ENCODE data around the gene IRF2BP2.
A peak's percentile ranks its signal among the peaks of the same experiment; 100 is the strongest.
"Not testable (repeated sequence)": the region's sequence is repeated elsewhere in the genome, so short reads cannot be mapped to it uniquely, and the experiment has no call there.

Gene IRF2BP2

GRCh38 chr1:234610061-234610665 lies at the start of gene IRF2BP2:
Gene IRF2BP2 (minus strand): TSS chr1:234610178. CDS start chr1:234609494, 684 bp downstream.
- peak; percentile 73 for DNase-seq

- no peak for DNase-seq
These were observed 49.6 kb upstream of the IRF2BP2 start for GRCh38 chr1:234659538-234659937.

DNA sequence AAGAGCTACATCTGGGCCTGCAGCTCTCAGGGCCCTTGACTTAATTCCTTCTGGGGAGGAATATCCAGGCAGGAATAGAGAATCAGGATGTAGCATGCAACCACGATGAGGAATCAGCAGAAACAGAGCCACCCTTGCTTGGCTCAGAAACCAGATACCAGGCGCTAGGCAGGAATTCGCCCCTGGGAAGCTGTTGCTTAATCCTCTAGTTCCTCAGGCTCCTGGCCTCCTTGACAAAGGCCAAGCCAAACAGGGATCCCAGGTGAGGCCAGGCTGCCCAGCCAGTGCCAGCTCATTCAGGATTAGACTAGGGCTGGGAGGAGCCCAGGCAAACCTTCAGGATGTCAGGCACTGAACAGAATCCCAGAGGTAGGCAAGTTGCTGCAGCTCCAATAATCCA lies 48.2 kb upstream of the IRF2BP2 start:
- DNase-seq: no peak

- no peak for DNase-seq
These were observed 47.1 kb upstream of the IRF2BP2 start for GRCh38 chr1:234656944-234657654.

- no peak for DNase-seq
These were observed 46.3 kb upstream of the IRF2BP2 start for GRCh38 chr1:234656070-234656895.

DNA sequence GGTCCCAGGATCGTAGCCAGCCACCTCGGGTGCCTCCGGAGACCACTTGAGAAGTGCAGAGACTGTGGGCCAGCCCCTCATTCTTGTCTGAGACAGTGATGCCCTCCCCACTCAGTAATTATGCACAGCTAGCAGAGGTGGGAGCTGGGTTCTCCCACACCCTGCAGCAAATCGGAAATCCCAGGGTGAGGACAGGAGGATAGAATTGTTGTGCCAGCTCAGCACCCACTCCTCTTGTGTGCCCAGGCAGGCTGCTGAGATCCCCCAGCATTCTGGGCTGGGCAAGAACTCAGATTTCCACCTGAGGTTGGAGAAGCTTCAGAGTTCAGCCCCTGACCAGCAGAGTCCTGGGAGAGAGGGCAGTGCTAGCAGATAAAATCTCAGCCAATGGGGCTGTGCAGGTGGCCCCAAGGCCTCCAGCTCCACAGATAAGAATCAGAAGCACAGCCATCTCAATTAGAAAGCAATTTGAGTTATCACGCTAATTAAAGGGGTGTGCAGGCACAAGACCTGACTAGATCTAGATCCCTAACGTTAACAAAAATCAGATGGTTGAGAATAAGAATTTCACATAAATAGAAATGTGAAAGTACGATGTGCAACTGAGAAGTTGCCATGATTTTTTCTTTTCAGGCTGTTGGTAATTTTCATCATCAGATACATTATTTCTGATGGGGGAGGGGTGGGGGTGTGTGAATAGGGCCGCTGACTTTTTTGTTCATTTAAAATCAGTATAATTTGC lies 45.5 kb upstream of the IRF2BP2 start:
- DNase-seq: no peak

DNA sequence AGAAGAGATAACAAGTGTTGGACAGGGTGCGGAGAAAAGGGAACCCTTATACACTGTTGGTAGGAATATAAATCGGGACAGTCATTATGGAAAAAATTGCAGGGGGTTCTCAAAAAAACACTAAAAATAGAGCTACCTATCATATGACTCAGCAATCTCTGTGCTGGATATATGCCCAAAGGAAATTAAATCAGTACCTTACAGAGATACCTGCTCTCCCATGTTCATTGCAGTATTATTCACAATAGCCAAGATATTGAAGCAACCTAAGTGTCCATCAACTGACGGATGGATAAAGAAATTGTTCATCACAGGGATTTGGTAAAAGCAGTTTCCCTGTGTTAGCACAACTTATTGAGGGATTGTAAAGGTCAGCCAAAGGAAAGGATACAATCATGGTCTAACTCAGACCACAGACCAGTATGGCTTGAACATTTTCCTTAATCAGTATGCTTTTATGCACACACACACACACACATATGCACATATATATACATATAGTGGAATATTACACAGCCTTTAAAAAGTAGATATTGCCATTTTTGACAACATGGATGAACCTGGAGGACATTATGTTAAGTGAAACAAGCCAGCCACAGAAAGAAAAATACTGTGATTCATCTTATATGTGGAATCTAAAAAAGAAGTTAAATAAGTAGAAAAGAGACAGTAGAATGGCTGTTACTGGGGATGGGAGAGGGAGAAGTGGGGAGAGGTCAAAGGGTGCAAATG lies 44.2 kb upstream of the IRF2BP2 start:
- DNase-seq: no peak

- no peak for DNase-seq
These were observed 39.6 kb upstream of the IRF2BP2 start for GRCh38 chr1:234649432-234650081.

- DNase-seq: no peak
These were observed 37.8 kb upstream of the IRF2BP2 start for GRCh38 chr1:234647758-234648157.

- DNase-seq: peak; percentile 65
These were observed 37.3 kb upstream of the IRF2BP2 start for GRCh38 chr1:234647245-234647644.

- no peak for DNase-seq
These were observed 36.0 kb upstream of the IRF2BP2 start for GRCh38 chr1:234645964-234646363.

- DNase-seq: peak; percentile 39
These were observed 35.5 kb upstream of the IRF2BP2 start for GRCh38 chr1:234645474-234645953.

DNA sequence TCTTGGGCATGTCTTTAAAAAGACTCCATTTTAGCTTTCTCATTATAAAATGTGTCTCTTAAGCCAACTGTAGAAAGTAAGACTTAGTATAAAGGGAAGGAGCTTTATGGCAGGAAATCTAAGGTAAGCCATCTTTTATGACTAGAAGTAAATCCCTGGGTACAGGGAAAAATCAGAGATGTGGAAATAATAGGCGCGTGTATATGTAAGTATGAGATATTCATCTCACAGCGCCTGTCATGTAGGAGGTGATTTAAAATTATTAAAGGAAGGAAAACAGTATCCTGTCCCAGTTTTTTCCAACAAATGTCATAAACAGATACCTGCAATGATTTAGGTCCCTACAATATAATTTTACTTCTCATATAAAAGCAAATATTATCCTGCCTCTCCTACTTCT lies 35.0 kb upstream of the IRF2BP2 start:
- DNase-seq: no peak

DNA sequence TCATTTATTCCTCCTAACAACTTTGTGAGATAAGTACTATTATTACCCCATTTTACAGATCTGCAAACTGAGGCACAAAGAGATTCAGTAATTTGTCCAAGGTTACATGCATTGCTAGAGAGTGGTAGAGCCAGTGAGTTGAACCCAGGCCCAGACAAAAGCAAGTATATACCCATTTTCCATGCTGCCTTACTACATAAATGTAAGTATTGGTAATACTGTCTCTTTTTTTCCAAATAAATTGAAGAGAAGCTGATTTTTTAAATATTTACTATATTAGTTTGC lies 33.8 kb upstream of the IRF2BP2 start:
- DNase-seq: no peak

DNA sequence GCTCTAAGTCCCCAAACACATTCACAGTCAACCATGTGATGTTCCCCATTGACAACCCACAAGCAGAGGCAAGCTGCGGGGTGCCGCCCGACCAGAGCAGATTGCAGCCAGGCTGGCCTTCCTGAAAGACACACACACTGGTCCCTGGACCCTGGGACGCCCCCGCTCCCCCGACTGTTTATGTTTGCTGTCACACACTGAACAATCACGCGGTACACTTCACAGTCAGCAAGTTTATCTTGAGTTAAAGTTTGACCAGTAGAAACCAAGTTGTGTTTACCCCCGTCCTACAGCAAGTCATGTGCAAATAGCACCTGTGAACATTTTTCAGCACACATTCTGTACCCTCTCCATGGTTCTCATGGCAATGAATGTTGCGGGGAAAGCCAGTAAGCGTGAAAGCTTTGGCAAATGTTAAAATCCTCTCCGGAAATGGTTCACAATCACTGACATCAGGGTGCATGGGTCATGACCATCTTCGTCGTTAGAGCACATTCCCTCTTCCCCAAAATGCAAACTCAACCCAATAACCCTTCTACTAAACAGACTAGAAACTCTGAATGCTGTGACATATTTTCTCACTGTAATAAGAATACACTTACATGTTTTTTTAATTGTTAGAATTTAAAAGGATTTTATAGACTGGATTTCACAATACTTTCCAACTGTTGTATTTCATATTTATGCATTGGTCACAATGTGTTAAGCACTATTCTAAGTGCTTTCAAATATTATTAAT lies 33.3 kb upstream of the IRF2BP2 start:
- DNase-seq: no peak

- no peak for DNase-seq
These were observed 32.5 kb upstream of the IRF2BP2 start for GRCh38 chr1:234642428-234642827.

DNA sequence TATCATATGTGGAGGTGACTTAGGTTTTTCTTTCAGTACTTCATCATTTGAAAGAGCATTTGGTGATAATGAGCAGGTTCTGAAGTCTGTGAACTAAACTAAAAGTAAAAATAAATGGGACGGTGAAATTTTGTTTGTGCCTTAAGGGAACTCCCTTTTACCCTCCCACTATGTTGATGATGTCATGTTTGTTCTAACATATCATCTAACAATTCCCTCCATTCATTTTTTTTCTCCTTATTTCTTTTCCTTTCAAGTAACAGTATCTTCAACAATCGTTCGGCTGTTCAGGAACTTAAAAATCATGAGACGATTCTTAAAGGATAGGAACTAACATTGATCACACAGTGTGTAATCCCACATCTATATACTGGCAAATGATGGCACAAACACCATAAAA lies 30.0 kb upstream of the IRF2BP2 start:
- no peak for DNase-seq

GRCh38 chr1:234638832-234639799 lies 29.1 kb upstream of the IRF2BP2 start:
- DNase-seq: no peak

- DNase-seq: not testable (repeated sequence)
These were observed 24.9 kb upstream of the IRF2BP2 start for GRCh38 chr1:234634922-234635321.

DNA sequence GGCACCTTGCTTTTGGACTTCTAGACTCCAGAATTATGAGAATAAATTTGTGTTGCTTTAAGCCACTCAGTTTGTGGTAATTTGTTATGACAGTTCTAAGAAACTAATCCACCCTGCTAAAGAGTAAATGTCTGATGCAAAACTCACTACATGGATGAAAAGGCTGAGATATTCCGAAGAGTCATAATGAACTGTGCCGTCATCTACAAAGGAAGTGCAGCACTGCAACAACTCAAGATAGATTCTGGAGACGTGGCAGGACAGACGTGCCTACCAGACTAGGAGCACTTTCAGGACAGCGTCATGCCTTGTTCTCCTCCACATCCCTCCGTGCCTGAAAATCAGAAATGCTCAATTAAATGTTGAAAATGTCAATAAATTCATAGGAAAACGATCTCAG lies 24.4 kb upstream of the IRF2BP2 start:
- DNase-seq: no peak

Measured in NCI-H2029 (cell line).